Astrocyte (in vitro differentiated cells and primary cell): ENCODE results near the gene RPS21.
A peak's percentile ranks its signal among the peaks of the same experiment; 100 is the strongest.

Experiments
- EZH2 ChIP-seq: IDR thresholded peaks from 2 replicates; pipeline ENCODE4 v1.6.1; 2012; ENCODE audit warnings: mild to moderate bottlenecking, low read length, inconsistent platforms; ENCODE audit not compliant: insufficient read depth
- TF ChIP-seq, protein P1 (sequence below): IDR thresholded peaks from 2 replicates; pipeline ENCODE4 v1.5.1; 2011; ENCODE audit warnings: low read depth, mild to moderate bottlenecking, inconsistent platforms, low read length, moderate library complexity; ENCODE audit not compliant: insufficient read depth

DNA sequence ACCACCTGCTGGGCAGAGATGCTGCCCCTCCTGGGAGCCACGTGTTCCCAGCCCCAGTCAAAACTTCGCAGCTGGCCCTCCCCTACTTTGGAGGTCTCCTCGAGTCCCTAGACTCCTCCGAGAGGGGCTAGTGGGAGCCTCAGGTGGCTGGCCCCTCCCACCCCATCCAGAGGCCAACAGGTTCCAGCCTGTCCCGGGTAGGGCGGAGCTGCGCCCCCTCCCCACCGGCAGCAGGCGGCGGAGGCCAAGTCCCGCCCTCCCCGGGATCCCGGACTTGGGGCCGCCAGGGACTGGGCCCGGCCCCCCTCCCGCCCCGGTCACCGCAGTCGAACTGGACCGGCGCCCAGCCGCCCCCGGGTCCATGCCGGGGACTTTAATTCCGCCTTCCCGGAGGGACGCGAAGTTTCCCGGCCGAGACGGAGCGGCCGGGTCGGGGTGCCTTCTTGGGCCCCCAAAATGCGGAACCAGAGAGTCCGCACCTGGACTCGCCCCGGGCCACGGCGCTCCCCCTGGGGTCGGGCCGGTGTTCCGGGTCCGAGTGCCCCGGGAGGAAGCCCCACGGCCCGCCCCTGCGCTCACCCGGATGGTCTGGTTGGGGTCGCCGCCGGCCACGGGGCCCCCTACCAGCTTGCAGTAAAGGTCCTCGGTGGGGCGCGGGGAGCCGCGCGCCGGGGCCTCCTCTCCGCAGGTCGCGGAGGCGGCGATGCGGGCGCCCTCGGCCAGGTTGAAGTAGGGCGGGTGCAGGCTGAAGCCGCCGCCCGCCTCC, 20.4 kb upstream of the RPS21 start:
- TF ChIP-seq, protein P1, sequence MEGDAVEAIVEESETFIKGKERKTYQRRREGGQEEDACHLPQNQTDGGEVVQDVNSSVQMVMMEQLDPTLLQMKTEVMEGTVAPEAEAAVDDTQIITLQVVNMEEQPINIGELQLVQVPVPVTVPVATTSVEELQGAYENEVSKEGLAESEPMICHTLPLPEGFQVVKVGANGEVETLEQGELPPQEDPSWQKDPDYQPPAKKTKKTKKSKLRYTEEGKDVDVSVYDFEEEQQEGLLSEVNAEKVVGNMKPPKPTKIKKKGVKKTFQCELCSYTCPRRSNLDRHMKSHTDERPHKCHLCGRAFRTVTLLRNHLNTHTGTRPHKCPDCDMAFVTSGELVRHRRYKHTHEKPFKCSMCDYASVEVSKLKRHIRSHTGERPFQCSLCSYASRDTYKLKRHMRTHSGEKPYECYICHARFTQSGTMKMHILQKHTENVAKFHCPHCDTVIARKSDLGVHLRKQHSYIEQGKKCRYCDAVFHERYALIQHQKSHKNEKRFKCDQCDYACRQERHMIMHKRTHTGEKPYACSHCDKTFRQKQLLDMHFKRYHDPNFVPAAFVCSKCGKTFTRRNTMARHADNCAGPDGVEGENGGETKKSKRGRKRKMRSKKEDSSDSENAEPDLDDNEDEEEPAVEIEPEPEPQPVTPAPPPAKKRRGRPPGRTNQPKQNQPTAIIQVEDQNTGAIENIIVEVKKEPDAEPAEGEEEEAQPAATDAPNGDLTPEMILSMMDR, result no peak
- peak; percentile 54 for TF ChIP-seq EZH2
